Endometrium (tissue), 2 donors: ENCODE data around the gene RFWD3.

ENCODE experiments used
- FAIRE-seq: peaks from 2 replicates; lab custom pipeline; 2012; peaks lifted over from hg19 to GRCh38; lab: Jason Lieb, UNC
- donor health status: control.
- donor health status: control.

Gene RFWD3

GRCh38 chr16:74578433-74578832 is 88.2 kb downstream of the RFWD3 start:
- FAIRE-seq = no peak

GRCh38 chr16:74577882-74578366 is 88.8 kb downstream of the RFWD3 start:
- FAIRE-seq = no peak

- no peak for FAIRE-seq
Observed at GRCh38 chr16:74575807-74576643, 90.7 kb downstream of the RFWD3 start.

- FAIRE-seq = no peak
Observed at GRCh38 chr16:74575175-74575806, 91.4 kb downstream of the RFWD3 start.

- FAIRE-seq = no peak
Observed at GRCh38 chr16:74574146-74574545, 92.5 kb downstream of the RFWD3 start.

- FAIRE-seq = no peak
Observed at GRCh38 chr16:74573622-74574021, 93.1 kb downstream of the RFWD3 start.
